Glomerular visceral epithelial cell (primary cell): ENCODE results near the gene ARHGAP44.

ENCODE experiments used
- DNase-seq: peaks from one replicate; pipeline ENCODE4 v3.0.0-alpha.2; 2016; ENCODE audit errors: extremely low spot score

ARHGAP44 gene

DNA sequence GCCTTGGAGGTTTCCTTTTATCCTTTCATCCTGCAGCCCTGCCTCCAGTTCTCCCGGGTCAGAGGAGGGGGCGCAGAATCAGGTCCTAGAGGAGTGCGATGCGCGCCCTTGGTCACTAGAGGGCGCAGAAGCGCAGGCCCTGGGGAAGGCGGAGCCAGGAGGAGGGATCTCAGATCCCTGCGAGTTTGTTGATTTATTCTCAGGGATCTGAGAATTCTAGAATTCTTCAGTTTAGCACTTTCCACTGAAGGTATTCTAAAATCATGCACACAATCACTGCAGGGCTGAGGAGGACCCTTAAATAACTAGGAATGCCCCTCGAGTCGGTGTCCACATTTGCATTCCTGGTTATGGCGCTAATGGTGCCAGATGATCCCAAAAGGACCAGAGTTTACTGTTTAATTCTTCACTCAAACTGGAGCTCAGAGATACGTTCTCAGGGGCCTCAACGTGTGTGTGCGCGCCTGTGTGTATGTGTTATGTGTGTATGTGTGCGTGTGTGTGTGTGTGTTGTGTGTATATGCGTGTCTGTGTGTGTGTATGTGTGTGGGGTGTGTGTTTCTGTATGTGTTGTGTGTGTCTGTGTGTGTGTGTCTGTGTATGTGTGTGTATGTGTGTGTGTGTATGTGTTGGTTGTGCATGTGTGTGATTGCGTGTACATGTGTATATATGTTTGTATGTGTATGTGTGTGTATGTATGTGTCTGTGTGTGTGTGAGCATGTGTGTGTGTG lies 235.4 kb downstream of the ARHGAP44 start:
- peak; percentile 65 for DNase-seq

DNA sequence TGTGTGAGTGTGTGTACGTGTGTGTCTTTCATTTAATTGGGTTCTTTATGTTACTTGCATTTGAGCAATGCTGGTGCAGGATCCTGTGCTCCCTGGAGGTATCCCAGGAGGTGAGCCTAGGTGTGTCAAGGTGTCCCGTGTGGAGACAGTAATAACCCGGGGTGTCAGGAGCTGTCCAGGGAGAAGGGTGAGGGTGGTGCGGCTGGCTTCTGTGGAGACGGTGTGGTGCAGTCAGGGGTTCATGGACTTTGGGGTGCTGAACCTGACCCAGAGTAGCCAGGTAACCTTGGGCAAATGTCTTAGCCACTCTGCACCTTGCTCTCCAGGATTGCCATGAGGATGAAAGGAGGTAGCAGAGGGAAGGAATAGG lies 235.9 kb downstream of the ARHGAP44 start:
- no peak for DNase-seq

DNA sequence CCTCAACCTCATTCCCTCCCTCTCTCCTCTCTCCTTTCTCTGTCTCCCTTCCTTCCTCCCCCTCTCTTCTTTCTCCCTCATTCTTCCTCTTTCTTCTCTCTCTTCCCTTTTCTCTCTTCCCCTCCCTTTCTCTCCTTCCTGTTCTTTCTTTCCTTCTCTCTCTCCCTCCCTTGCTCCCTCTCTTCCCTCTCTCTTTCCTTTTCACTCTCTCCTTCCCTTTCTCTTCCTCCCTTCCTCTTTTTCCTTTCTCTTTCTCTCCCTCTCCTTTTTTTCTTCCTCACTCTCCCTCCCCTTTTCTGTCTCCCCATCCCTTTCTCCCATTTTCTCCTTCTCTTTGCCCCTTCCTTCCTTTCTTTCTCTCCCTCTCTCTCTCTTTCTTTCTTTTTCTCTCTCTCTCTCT lies 236.4 kb downstream of the ARHGAP44 start:
- DNase-seq, result no peak

DNA sequence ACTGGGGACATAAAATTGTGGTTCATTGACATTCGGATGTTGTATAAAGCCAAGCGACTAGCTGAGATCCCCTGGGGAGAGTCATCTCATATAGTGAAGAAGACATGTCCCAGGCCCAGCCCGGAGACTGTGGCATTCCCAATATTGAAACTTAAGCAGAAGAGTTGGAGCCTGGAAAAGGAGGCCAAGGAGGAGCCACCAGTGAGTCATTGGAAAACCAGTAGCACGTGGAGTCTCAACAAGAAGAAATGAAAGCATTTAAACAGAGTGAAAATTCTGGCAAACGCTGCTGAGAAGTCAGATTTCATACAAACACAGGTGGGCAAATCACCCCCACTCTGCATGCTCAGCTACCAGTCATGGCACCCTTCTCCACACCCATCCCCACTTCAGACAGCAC lies 237.9 kb downstream of the ARHGAP44 start:
- no peak for DNase-seq

DNA sequence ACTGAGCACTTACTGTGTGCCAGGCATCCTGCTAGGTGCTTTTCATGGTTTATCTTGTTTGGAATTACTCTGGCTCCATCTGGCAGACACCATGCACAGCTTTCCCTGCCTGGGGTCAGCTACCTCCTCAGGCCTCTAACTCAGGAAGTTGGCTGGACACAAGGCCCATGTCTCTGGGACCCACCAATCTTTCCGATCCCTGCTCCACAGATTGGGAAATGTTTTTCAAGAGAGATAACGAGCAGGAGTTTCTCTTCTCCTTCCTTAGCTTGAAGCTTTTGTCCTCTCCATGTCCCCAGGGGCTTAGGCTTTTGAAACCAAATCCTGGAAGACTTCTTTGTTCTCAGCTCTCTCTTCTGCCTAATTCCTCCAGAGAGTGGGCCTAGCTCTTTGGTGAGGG lies 240.0 kb downstream of the ARHGAP44 start:
- DNase-seq, result no peak

DNA sequence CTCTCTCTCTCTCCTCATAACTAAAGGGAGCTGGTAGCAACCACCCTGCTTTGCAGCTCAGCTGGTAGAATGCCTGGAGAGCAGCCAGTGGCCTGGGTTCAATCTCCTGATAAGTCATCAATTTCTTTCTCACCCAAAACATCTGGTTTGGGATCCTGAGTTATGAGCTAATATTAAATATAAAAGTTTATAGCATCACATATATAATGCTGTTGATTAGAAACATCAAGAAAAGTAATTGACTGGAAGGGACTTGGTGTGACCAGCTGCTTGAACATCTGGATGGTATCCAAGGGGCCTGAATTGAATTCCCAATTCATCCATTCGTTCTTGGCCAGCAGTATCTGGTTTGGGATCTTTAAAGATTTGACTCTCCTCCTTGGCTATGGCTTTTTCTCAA lies 240.8 kb downstream of the ARHGAP44 start:
- DNase-seq, result no peak

DNA sequence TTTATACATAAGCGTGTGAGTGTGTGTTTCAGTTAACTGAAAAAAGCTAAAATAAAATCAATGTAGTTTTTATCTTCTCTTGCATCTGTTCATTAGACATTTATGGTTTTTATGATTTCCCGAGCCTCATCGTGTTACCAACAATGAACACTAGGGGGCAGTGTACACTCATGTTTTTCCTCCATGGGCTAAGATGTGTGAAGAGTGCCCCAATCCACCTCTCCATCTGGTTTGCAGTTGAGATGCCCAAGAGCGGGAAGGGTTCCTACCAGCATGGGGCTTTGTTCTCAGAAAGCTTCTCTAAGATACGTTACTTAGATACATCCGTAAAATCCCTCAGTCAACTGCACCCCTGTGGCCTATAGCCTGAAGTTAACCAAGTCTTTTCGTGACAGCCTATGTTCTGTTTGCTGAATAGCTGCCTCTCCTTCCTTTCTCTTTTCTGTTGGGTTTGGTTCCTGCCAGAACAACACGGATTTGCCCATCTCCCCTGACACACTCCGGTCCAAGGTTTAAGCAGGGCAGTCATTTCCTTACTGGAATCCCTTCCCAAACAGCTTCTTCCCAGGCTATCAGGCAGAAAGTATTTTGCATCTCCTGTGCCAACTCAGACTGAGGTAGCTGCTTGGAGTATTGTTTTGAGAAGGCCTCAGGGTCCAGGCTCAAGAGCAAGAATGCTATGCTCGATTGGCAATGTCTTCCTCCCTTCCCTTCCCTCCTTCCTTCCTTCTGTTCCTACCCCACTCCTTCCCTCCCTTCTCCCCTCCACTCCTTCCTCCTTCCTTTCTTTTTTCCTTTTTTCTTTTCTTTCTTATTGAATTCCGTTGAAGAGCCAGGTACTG lies 241.4 kb downstream of the ARHGAP44 start:
- peak; percentile 44 for DNase-seq

DNA sequence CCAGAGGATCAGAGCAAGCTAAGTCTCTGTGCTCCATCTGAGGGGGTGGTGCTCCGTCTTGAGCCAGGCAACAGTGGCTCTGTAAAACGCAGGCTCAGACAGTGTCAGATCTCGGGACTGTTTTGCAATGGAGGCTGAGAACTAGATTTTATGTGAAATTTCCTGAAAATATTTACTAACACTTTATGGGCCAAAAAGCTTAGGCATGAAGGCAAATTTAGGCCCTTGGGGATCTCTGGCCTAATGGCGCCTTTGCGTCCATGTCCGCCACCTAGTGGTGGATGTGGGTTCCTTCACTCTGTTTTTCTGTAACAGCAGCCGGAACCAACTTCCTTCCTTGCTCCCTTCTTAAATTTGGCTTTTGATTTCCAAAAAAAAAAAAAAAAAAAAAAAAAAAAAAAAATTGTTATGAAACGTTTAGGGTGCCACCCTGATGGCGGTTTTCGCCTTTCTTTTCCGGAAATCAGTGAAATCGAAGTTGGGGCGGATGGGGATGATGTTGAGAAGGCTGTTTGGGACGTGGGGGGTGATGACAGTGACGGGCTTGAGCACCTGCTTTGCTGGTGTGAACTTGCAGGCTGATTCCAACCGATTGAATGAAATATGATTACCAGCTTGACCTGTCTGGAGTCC lies 242.5 kb downstream of the ARHGAP44 start:
- peak; percentile 46 for DNase-seq

DNA sequence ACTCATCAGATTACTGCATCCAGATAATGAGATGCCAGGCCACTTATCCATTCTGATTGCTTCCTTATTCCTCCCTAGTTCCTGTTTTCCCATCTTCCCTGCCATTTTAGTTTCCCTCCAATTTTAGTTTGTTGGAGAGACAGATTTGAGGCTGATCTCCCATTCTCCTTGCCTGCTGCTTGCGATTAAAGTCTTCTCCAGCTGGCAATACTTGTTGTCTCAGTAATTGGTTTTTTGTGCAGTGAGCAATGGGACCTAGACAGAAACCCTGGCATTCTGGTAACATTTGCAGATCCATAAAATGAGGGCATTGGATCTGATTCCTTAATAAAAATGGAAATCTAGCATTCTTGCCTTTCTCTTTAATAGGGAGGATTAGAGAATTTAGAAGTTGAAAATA lies 246.1 kb downstream of the ARHGAP44 start:
- no peak for DNase-seq

DNA sequence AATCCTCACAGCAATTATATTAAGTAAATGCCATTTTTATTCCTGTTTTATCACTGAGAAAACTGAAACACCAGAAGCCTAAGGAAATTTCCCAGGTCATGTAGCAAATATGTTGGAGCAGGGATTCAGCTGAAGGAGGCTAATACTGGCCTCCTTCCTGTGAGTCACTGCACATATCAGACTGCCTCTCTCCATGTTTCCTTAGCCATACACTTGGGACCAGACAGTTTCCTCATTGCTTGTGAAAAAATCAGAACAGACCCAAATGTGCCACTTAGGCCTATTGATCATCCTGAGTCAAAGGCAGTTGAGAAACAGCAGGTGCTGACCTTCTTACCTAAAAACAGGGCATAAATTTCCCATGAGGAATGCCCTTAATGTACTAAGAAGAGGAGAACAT lies 247.5 kb downstream of the ARHGAP44 start:
- DNase-seq, result no peak

DNA sequence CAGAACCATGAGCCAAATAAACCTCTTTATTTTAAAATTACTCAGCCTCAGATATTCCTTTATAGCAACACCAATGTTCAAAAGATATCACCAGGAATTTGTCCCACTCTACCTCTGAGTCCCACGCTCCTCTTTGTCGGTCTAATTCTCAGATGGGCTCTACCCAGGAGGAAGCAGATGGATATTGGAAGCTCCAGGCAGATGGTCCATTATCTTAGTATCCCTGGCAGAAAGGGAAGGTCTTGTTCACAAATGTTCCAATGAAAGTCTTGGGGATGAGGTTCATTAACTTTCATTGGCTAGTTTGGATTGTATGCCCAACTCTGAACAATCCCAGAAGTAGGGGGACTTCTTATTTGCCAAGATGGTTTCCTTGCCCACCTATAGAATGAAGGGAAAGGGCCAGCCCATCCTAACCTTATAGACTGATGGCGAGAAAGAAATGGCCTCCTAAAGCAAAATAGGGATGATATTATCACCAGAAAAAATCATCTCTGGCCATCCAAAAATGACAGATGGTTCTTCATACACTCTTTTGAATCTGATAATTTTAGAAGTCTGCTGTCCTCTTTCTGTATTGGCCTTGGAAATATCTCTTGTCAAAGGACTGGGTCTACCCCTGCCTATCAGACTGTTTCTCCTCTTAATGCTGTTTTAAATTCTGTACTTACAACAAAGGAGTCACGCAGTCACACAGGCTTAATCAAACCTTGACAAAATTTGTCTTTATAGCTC lies 249.8 kb downstream of the ARHGAP44 start:
- DNase-seq, result no peak
